Spleen (tissue), 11 donors: ENCODE results near the gene ZFP57. TPM values are rescaled to one million over a fixed set of nuclear protein-coding genes. Genes with fewer than 3 reads are reported as not detected.
"Not testable (repeated sequence)": the region's sequence is repeated elsewhere in the genome, so short reads cannot be mapped to it uniquely, and the experiment has no call there.

Experiments
- DNase-seq: peaks from one replicate; pipeline ENCODE4 v3.0.0-alpha.2; 2020
- H3K27ac ChIP-seq, 8 donors: fragments of 200-600 bp; sonication (generic) in 7 of 8; 1 replicate in 4 of 8; 2 replicates in 4 of 8; pipeline versions ENCODE4 v1.5.0 to v1.8.0; 2016 to 2021; ENCODE audit warnings: inconsistent platforms in 4 of 8, mild to moderate bottlenecking in 4 of 8, moderate library complexity in 1 of 8
- H3K27me3 ChIP-seq, 7 donors: fragments of 200-600 bp; sonication (generic) in 6 of 7; replicated peaks in 1 of 7; 1 replicate in 4 of 7; 2 replicates in 3 of 7; pipeline versions ENCODE4 v1.5.0 to v1.8.0; 2016 to 2021; ENCODE audit warnings: inconsistent platforms in 3 of 7, mild to moderate bottlenecking in 1 of 7
- H3K36me3 ChIP-seq, 6 donors: fragments of 200-600 bp; sonication (generic) in 5 of 6; 1 replicate in 4 of 6; 2 replicates in 2 of 6; pipeline versions ENCODE4 v1.5.0 to v1.8.0; 2016 to 2021; ENCODE audit warnings: inconsistent platforms in 2 of 6
- H3K4me1 ChIP-seq, 6 donors: fragments of 200-600 bp; sonication (generic) in 5 of 6; 1 replicate in 3 of 6; 2 replicates in 3 of 6; pipeline versions ENCODE4 v1.5.0 to v1.8.0; 2016 to 2021; ENCODE audit warnings: inconsistent platforms in 3 of 6
- H3K4me3 ChIP-seq, 8 donors: fragments of 200-600 bp; sonication (generic) in 7 of 8; 1 replicate in 4 of 8; 2 replicates in 4 of 8; pipeline versions ENCODE4 v1.5.0 to v1.8.0; 2016 to 2021; ENCODE audit warnings: inconsistent platforms in 4 of 8, mild to moderate bottlenecking in 4 of 8, moderate library complexity in 2 of 8
- H3K9me3 ChIP-seq, 8 donors: fragments of 200-600 bp; sonication (generic) in 7 of 8; 1 replicate in 4 of 8; 2 replicates in 4 of 8; pipeline versions ENCODE4 v1.5.0 to v1.8.0; 2016 to 2021; ENCODE audit warnings: inconsistent platforms in 4 of 8
- POLR2A ChIP-seq, 3 donors: fragments of 450-650 bp; IDR thresholded peaks; one replicate each; pipeline ENCODE4 v1.5.1; 2017; ENCODE audit warnings: antibody characterized with exemption in 3 of 3, mild to moderate bottlenecking in 1 of 3
- POLR2AphosphoS5 ChIP-seq, 3 donors: sonication (generic); formaldehyde crosslinking; IDR thresholded peaks; one replicate each; pipeline ENCODE4 v1.5.1; 2017; ENCODE audit warnings: antibody characterized with exemption in 3 of 3
- WGBS, 5 donors: extraction: QIAGEN DNeasy Blood & Tissue Kit in 3 of 5; methylation state at CpG; one replicate each; pipeline versions ENCODE4 v1.1.5 to v1.1.7; 2013 to 2018; 5-methylcytosine and 5-hydroxymethylcytosine counted together
- intact Hi-C: fragments of 100-400 bp; cut with DNase I; formaldehyde crosslinking; loops from one replicate; pipeline ENCODE4 v1.15.0; 2023; ENCODE audit warnings: low total_unique reads
- polyA plus RNA-seq, 3 donors: library from polyadenylated mRNA; stranded (reverse); fragments of 200-250 nt; gene quantifications; one replicate each; pipeline ENCODE4 v1.2.1, GENCODE V29; 2013
- total RNA-seq, 7 donors: library from RNA; depleted of rRNA in 3 of 7; stranded (reverse); fragments of >200 nt in 3 of 7; fragmentation: NEBNext Ultra II Directional in 4 of 7; extraction: Animal tissue kit (Norgen Biotek cat#: 25700) in 4 of 7; gene quantifications; one replicate each; pipeline versions ENCODE4 v1.1.0 to v1.2.1, GENCODE V29; 2016 to 2021
- TF ChIP-seq, protein P1 (sequence below), 11 experiments: fragments of 200-600 bp in 7 of 11; fragments of 450-650 bp in 4 of 11; sonication (generic) in 4 of 11; IDR thresholded peaks in 8 of 11; conservative IDR thresholded peaks in 3 of 11; 1 replicate in 7 of 11; 2 replicates in 4 of 11; pipeline versions ENCODE4 v1.4.0 to v1.8.0; 2016 to 2021; ENCODE audit warnings: antibody characterized with exemption in 11 of 11, inconsistent platforms in 4 of 11, mild to moderate bottlenecking in 1 of 11
- donor health status: healthy with polysubstance abuse.
- donor health status: DM: no; HTN: no; CAD: no; lungs with moderate emphysema.
- donor health status: DM: no; HTN: no; CAD: no.
- donor health status: Bipolar disorder and iron deficiency.
- donor health status: healthy.
- donor health status: DM: no; HTN: no; CAD: no.
- donor health status: DM: yes; HTN: yes; CAD: no.

ZFP57 gene
- total and polyA plus RNA-seq, 10 donors = 0.37 to 6.8 (median 1.7) TPM; not detected in 6

- intact Hi-C loops = no loop called here
- Histone ChIP-seq H3K36me3 (no peaks in the 10 kb centered on the region), H3K4me3 (no peak overlapping the region), H3K4me1 (no peaks in the 10 kb centered on the region), H3K27me3 (peaks cover 0 to 59% (median 0%) of the 10 kb centered on the region in 7 donors), H3K9me3 (no peaks in the 10 kb centered on the region), H3K27ac (no peak overlapping the region)
- no peak for DNase-seq
- no peak for TF ChIP-seq POLR2A (IDR thresholded peaks at IDR 0.05)
- TF ChIP-seq, protein P1, sequence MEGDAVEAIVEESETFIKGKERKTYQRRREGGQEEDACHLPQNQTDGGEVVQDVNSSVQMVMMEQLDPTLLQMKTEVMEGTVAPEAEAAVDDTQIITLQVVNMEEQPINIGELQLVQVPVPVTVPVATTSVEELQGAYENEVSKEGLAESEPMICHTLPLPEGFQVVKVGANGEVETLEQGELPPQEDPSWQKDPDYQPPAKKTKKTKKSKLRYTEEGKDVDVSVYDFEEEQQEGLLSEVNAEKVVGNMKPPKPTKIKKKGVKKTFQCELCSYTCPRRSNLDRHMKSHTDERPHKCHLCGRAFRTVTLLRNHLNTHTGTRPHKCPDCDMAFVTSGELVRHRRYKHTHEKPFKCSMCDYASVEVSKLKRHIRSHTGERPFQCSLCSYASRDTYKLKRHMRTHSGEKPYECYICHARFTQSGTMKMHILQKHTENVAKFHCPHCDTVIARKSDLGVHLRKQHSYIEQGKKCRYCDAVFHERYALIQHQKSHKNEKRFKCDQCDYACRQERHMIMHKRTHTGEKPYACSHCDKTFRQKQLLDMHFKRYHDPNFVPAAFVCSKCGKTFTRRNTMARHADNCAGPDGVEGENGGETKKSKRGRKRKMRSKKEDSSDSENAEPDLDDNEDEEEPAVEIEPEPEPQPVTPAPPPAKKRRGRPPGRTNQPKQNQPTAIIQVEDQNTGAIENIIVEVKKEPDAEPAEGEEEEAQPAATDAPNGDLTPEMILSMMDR (IDR thresholded peaks at IDR 0.05 in 8 of 11, conservative IDR thresholded peaks at IDR 0.05 in 3 of 11) = no peak
- no peak for TF ChIP-seq POLR2AphosphoS5 (IDR thresholded peaks at IDR 0.05)
- 58 to 70% (median 62%) methylated on average over 5 of the region's 5 CpGs for WGBS, 5 donors
Measured at GRCh38 chr6:29667158-29667557, 13.8 kb downstream of the ZFP57 start.

DNA sequence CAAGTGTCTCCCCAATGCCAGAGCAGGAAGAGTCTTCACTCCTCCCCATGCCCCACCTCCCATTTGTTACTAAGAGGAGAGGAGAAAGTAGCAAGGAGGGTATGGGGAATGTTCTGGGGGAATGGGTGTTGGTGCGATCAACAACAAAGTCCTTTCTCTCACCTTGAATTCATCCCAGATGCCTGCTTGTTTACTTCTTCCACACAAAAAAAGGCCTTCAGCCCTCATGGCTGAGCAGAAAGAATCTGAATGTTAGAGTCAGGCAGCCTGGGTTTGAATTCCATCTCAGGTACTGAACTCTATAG lies 14.2 kb downstream of the ZFP57 start:
- Histone ChIP-seq H3K27me3 (peaks cover 0 to 62% (median 0%) of the 10 kb centered on the region in 7 donors), H3K9me3 (no peaks in the 10 kb centered on the region), H3K4me1 (no peaks in the 10 kb centered on the region), H3K27ac (no peak overlapping the region), H3K4me3 (no peak overlapping the region), H3K36me3 (no peaks in the 10 kb centered on the region)
- no peak for DNase-seq
- intact Hi-C loops = no loop called here
- 86 to 100% (median 88%) methylated on average over 1 of the region's 1 CpG for WGBS, 5 donors
- TF ChIP-seq, protein P1 (IDR thresholded peaks at IDR 0.05 in 8 of 11, conservative IDR thresholded peaks at IDR 0.05 in 3 of 11) = no peak
- no peak for TF ChIP-seq POLR2AphosphoS5 (IDR thresholded peaks at IDR 0.05)
- TF ChIP-seq POLR2A (IDR thresholded peaks at IDR 0.05) = no peak

DNA sequence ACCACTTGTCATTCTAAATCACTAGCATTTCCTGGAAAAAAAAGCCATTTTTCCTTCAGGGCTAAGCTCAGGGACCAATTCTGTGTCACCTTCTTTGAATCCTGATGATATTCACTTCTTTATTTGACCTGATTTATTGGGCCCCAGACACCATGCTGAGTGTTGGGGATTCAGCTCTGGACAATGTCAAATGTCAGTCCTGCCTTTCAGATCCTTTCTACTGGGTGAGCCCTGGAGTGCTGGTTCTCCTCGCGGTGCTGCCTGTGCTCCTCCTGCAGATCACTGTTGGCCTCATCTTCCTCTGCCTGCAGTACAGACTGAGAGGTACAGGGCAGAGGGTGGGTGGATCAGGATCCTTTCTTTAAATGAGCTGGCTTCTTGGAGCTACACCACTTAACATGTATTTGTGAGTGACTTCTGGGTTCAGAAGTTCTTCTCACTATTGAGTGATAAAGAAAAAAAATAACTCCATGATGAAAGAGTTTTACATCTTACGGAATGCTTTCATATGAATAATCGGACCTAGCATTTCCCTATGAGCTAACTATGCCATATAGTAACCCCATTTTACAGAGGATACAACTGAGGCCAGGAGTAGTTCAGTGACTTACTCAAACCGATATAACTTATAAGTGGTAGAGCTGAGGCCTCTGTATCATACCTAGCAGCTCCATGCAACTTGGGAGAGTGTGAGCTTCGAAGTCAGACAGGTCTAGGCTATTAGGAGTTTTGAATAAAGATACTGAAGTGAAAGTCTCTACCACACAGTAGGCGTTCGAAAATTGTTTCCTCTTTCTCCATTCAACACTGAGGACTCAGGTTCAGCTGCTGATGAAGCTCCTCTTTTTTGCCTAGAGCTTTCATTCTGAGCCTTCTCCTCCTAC lies 14.8 kb downstream of the ZFP57 start:
- TF ChIP-seq POLR2AphosphoS5 (IDR thresholded peaks at IDR 0.05) = no peak
- TF ChIP-seq, protein P1 (IDR thresholded peaks at IDR 0.05 in 8 of 11, conservative IDR thresholded peaks at IDR 0.05 in 3 of 11) = no peak
- no peak for TF ChIP-seq POLR2A (IDR thresholded peaks at IDR 0.05)
- Histone ChIP-seq H3K4me3 (no peak overlapping the region), H3K27me3 (peaks cover 0 to 63% (median 0%) of the 10 kb centered on the region in 7 donors), H3K36me3 (no peaks in the 10 kb centered on the region), H3K4me1 (no peaks in the 10 kb centered on the region), H3K9me3 (no peaks in the 10 kb centered on the region), H3K27ac (no peak overlapping the region)
- intact Hi-C loops = no loop called here
- no peak for DNase-seq
- 67 to 78% (median 70%) methylated on average over 8 of the region's 8 CpGs for WGBS, 5 donors

DNA sequence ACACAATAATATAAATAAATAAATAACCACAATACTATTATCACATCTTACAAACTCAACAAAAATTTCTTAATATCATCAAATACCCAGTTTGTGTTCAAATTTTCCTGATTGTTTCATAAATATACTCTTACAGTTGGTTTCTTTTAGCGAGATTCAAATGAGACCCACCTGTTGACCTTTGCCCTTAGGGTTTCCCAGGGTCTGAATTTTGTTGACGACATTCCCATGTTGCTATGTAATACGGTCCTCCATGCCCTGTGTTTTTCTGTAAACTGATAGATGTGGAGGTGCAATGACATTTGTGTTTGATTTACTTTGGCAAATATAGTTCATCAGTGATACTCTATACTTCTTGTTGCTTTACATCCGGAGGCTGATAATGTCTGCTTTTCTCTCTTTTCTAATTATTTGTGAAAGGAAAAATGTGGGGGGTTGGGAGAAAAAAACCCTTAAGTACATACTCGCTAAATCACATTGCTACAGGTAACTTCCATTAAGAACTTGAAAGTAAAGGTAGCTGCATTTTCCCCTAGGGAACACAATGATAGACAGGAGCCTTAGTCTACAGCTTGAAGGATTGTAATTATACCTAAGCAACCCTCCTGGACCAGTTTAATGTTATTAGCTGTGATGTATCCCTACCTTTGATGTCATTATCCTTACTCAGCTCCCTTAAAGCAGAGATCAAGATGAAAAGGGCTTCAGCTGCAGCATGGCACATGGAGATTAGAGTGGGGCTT lies 17.5 kb downstream of the ZFP57 start:
- intact Hi-C loops = no loop called here
- H3K4me1 ChIP-seq = no peaks in the 10 kb centered on the region
- WGBS, 5 donors = 71 to 84% (median 77%) methylated on average over 5 of the region's 5 CpGs
- no peaks in the 10 kb centered on the region for H3K36me3 ChIP-seq
- H3K9me3 ChIP-seq = no peaks in the 10 kb centered on the region
- peaks cover 0 to 63% (median 0%) of the 10 kb centered on the region in 7 donors for H3K27me3 ChIP-seq
- DNase-seq = no peak
- no peak overlapping the region for H3K27ac ChIP-seq
- TF ChIP-seq POLR2A (IDR thresholded peaks at IDR 0.05) = no peak
- TF ChIP-seq, protein P1 (IDR thresholded peaks at IDR 0.05 in 8 of 11, conservative IDR thresholded peaks at IDR 0.05 in 3 of 11) = no peak
- no peak for TF ChIP-seq POLR2AphosphoS5 (IDR thresholded peaks at IDR 0.05)
- H3K4me3 ChIP-seq = no peak overlapping the region

DNA sequence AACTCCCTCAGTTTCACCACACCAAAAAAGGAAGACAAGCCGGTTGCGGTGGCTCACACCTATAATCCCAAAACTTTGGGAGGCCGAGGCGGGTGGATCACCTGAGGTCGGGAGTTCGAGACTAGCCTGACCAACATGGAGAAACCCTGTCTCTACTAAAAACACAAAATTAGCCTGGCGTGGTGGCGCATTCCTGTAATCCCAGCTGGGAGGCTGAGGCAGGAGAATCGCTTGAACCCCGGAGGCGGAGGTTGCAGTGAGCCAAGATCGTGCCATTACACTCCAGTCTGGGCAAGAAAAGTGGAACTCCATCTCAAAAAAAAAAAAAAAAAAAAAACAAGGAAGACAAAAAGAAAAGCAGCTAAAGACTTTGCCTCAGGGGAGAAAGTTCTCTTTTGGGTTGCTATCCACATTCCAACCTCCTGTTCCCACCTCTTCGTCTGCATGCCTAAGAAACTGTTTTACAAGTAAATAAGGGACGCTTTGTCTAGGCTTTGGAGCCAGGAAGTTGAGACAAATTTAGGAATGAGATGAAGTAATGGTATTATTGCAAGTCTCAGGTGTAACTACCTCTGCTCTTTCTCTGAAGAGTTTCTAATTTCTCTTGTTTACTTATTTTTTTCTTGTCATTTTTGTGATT lies 19.3 kb downstream of the ZFP57 start:
- H3K9me3 ChIP-seq, H3K4me3 ChIP-seq, DNase-seq, H3K36me3 ChIP-seq, H3K27ac ChIP-seq, intact Hi-C loops, H3K4me1 ChIP-seq: not testable (repeated sequence)
- H3K27me3 ChIP-seq = peaks cover 0 to 73% (median 0%) of the 10 kb centered on the region in 7 donors
- 44 to 60% (median 51%) methylated on average over 14 of the region's 14 CpGs for WGBS, 5 donors
